CD4-positive, alpha-beta T cell treated with Interleukin-17A for 4 hours (primary cell): ENCODE results near the gene TRMT10C.
A peak's percentile ranks its signal among the peaks of the same experiment; 100 is the strongest.
"Not testable (repeated sequence)": the region's sequence is repeated elsewhere in the genome, so short reads cannot be mapped to it uniquely, and the experiment has no call there.

Source experiments
- DNase-seq: peaks from one replicate; pipeline ENCODE4 v3.0.0-alpha.2; 2020; ENCODE audit warnings: mixed read lengths

Gene TRMT10C

GRCh38 chr3:101549473-101549872 is 12.2 kb upstream of the TRMT10C start:
- no peak for DNase-seq

- not testable (repeated sequence) for DNase-seq
Measured at GRCh38 chr3:101551359-101552081, 10.1 kb upstream of the TRMT10C start.

- not testable (repeated sequence) for DNase-seq
Measured at GRCh38 chr3:101553381-101553780, 8.3 kb upstream of the TRMT10C start.

DNA sequence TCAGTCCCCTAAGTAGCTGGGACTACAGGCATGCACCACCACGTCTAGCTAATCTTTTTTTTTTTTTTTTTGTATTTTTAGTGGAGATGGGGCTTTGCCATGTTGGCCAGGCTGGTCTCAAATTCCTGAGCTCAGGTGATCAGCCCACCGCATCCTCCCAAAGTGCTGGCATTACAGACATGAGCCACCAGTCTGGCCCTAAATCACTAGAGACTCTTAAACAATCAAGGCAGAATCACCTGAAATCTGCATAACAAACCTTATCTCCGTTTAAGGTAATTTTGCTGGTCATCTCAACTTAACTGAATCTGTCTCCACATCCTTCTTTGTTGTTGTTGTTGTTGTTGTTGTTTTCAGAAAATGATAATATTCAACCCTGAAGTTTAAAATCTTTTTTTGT is 5.6 kb upstream of the TRMT10C start:
- no peak for DNase-seq

DNA sequence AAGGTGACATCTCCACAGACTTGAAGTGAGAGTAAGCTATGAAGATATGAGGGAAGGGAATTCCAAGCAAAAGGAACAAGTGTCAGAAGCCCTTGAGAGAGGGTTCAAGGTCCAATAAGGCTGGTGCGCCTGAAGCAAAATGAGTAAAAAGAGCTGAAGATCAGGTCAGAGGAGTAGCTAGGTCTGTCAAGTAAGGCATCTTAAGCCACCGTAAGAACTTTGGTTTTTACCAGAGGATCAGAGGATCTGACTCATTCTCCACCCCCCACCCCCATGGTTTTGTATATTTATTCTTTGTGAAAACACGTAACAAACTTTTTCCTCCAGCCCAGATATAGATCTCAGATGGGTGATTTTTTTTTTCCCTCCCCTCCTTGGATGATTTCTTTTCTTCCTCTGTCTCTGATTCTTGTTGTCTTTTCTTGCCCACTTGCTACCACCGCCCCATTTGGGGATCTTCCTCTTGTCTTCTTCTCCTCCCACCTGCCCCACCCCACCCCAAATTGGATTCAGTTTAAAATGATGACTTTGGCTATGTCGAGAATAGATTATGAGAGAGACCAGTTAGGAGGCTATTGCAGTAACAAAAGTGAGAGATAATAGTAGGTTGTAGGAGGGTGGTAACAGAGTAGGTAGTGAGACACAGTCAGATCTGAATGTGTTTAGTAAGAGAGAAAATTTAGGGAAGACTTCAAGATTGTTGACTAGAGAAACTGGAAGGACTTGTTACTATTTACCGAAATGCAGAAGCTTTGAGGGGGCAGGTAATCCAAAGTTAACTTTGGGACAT is 6.1 kb downstream of the TRMT10C start:
- peak; percentile 49 for DNase-seq

DNA sequence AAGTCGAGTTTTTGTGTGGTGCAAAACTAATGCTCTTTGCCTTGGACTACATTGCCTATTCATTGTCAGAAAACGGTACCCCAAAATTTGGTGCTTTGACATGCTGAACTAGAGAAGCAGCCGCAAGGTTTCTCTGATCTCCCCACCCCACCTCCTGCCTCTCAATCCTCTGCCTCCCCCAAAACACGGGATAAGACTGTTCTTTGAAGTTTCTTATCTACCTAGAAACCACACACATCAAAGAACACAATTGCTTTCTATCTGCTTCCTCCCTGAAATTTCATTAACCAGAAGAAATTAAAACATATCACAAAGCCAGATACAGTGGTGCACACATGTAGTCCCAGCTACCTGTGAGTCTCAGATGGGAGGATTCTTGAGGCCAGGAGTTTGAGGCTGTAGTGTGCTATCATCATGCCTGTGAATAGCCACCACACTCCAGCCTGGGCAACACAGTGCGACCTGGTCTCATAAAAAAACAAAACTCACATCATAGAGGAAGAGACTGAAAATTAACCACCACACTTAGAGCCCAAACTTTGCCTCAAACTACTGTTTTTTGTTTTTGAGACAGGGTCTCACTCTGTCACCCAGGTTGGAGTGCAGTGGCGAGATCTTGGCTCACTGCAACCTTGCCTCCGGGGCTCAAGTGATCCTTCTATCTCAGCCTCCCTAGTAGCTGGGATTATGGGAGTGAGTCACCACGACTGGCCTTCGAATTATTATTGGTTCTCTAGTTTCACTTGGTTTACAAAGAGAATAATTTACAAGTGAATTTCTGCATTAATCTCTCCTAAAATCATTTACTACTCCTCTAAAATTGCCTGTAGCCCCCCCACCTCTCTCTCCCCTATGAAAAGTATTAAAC is 9.6 kb downstream of the TRMT10C start:
- DNase-seq = peak; percentile 46

GRCh38 chr3:101573449-101574387 is 12.1 kb downstream of the TRMT10C start, which contains the start of gene PCNP:
Gene PCNP, plus strand, starts transcription at chr3:101574180. Its CDS starts 36 bp downstream, at chr3:101574216.
- DNase-seq = peak; percentile 99

GRCh38 chr3:101574388-101575112 is 12.9 kb downstream of the TRMT10C start:
- DNase-seq = peak; percentile 62

DNA sequence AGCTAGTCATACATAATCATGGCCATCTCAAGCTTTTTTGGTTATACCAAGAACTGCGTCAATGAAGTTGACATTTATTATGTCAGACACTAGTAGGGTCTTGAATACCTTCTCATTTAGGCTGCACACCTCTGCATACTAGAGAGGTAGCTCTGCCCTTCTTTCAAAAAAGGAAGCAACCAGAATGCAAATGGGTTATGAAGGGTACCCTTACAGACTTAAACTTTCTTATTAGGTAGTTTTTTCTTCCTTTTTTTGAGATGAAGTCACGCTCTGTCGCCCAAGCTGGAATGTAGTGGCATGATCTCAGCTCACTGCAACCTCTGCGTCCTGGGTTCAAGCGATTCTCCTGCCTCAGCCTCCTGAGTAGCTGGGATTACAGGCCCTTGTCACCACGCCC is 15.6 kb downstream of the TRMT10C start:
- DNase-seq = no peak

DNA sequence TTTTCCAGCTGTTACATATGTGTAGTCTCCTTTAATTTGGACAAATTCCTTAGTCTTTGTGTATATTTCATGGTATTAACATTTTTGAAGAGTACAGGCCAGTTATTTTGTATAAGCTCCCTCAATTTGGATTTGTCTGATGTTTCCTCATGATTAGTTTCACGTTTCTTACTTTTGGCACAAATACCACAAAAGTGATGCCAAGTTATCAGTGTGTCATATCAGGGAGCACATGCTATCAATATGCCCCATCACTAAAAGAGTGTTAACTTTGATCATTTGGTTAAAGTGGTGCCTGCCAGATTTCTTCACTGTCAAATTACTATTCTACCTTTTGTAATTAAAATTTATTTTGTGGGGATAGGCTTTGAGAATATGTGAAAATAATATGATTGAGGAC is 26.9 kb downstream of the TRMT10C start:
- DNase-seq = no peak

DNA sequence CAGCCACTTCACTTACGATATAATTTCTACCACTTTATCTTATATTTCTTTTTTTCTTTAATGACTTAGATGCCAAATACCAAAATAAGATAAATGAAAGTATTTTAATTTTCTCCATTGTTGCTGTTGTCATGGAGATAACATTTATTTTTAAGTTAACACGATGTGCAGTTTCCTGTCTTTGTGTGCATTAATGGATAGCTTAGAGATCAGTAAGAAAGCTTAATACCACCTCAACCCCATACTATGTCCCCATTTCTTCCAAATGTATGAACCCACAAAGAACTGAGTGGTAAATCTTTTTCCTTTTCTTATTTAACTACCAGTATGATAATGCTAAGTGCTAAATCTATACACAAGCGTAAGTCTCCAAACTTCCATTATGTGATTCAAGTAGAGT is 29.4 kb downstream of the TRMT10C start:
- DNase-seq = no peak

DNA sequence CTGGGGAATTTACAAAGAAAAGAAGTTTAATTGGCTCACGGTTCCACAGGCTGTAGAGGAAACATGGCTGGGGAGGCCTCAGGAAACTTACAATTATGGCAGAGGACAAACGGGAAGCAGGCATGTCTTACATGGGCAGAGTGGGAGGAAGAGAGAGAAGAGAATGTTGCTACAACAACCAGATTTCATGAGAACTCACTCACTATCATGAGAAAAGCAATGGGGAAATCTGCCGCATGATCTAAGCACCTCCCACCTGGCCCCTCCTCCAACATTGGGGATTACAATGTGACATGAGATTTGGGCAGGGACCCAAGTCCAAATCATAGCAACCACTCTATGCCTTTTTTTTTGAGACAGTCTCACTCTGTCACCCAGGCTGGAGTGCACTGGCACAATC is 41.1 kb downstream of the TRMT10C start:
- DNase-seq = no peak

DNA sequence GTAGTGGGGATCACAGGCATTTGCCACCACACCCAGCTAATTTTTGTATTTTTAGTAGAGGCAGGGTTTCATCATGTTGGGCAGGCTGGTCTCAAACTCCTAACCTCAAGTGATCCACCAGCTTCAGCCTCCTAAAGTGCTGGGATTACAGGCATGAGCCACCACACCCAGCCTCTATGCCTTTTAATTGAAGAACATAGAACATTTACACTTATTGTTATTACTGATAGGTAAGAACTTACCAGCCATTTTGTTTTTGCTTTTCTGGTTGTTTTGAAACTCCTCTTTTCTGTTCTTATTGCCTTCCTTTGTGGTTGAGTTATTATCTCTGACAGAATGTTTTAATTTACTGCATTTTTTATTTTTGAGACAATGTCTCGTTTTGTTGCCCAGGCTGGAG is 41.5 kb downstream of the TRMT10C start:
- no peak for DNase-seq

- not testable (repeated sequence) for DNase-seq
Measured at GRCh38 chr3:101605398-101605797, 43.7 kb downstream of the TRMT10C start.

GRCh38 chr3:101611023-101611422 is 49.4 kb downstream of the TRMT10C start:
- DNase-seq = no peak

GRCh38 chr3:101613014-101613413 is 51.3 kb downstream of the TRMT10C start:
- not testable (repeated sequence) for DNase-seq

- DNase-seq = no peak
Measured at GRCh38 chr3:101615525-101615924, 53.9 kb downstream of the TRMT10C start.
